Limb (tissue), 2 donors: ENCODE data around the gene SOX12.

Experiments used
- DNase-seq, 2 donors: peaks; one replicate each; pipeline ENCODE4 v3.0.0-alpha.2; 2016; ENCODE audit errors: extremely low spot score in 2 of 2

Gene SOX12

GRCh38 chr20:325045-325888, at the start of gene SOX12:
TSS of gene SOX12 (plus strand) at chr20:325552. CDS start at chr20:325925, 373 bp downstream.
- DNase-seq: peak; percentile 94 to 99

- DNase-seq: no peak
Measured at GRCh38 chr20:275791-276190, 49.6 kb upstream of the SOX12 start.

GRCh38 chr20:276620-277495, 48.5 kb upstream of the SOX12 start:
- DNase-seq: no peak

- DNase-seq: no peak
Measured at GRCh38 chr20:277496-277781, 47.9 kb upstream of the SOX12 start.

GRCh38 chr20:278181-278580, 47.2 kb upstream of the SOX12 start:
- no peak for DNase-seq

- peak in 1 of 2 donors; percentile 58 for DNase-seq
Measured at GRCh38 chr20:278607-279571, 46.5 kb upstream of the SOX12 start.

- DNase-seq: no peak
Measured at GRCh38 chr20:284172-284571, 41.2 kb upstream of the SOX12 start.

- no peak for DNase-seq
Measured at GRCh38 chr20:286508-286907, 38.8 kb upstream of the SOX12 start.

- DNase-seq: no peak
Measured at GRCh38 chr20:288956-289692, 36.2 kb upstream of the SOX12 start.

GRCh38 chr20:289693-290083, 35.7 kb upstream of the SOX12 start:
- no peak for DNase-seq

- DNase-seq: peak; percentile 91 to 93
Measured at GRCh38 chr20:290084-290831, 35.1 kb upstream of the SOX12 start, which contains the start of gene C20orf96. TSS of gene C20orf96 (minus strand) at chr20:290750. CDS start at chr20:290610, 140 bp downstream.

GRCh38 chr20:294602-295001, 30.8 kb upstream of the SOX12 start:
- no peak for DNase-seq

GRCh38 chr20:295804-296203, 29.5 kb upstream of the SOX12 start:
- no peak for DNase-seq

- DNase-seq: peak; percentile 86 to 90
Measured at GRCh38 chr20:297098-297924, 28.0 kb upstream of the SOX12 start, which contains the start of gene ZCCHC3. TSS of gene ZCCHC3 (plus strand) at chr20:297570. CDS start at chr20:297587, 17 bp downstream.

- DNase-seq: peak; percentile 12 to 67
Measured at GRCh38 chr20:297925-298775, 27.2 kb upstream of the SOX12 start.

- no peak for DNase-seq
Measured at GRCh38 chr20:298776-299391, 26.5 kb upstream of the SOX12 start.

GRCh38 chr20:300345-300990, 24.9 kb upstream of the SOX12 start:
- no peak for DNase-seq
